AG04450 (cell line): ENCODE results near the gene VAMP5. TPM values are rescaled to one million over a fixed set of nuclear protein-coding genes. Genes with fewer than 3 reads are reported as not detected.
A peak's percentile ranks its signal among the peaks of the same experiment; 100 is the strongest.

ENCODE experiments used
- CTCF ChIA-PET: fragments of 300-600, 350-600 bp; formaldehyde crosslinking; extraction: SDS; loops from one replicate; lab custom pipeline; 2022; ENCODE audit warnings: antibody characterized with exemption, inconsistent platforms; lab: Charles Lee
- POLR2A ChIA-PET: fragments of 350-600 bp; formaldehyde crosslinking; extraction: SDS; loops from one replicate; lab custom pipeline; 2021; ENCODE audit warnings: antibody characterized with exemption, inconsistent platforms; lab: Yijun Ruan, JAX
- DNase-seq: peaks from one replicate; pipeline ENCODE4 v3.0.0-alpha.2; 2011; ENCODE audit warnings: low read depth, low spot score
- H3K27ac ChIP-seq: one replicate; pipeline ENCODE4 v1.5.1; 2012; ENCODE audit warnings: low read depth, low read length, control low read depth
- H3K27me3 ChIP-seq: one replicate; pipeline ENCODE4 v1.6.0; 2012; ENCODE audit warnings: low read length; ENCODE audit not compliant: control insufficient read depth, insufficient read depth
- H3K4me3 ChIP-seq: 2 replicates; pipeline ENCODE4 v1.5.1; 2011; ENCODE audit warnings: mild to moderate bottlenecking, low read depth, low read length, control low read depth
- H3K9me3 ChIP-seq: 2 replicates; pipeline ENCODE4 v1.5.1; 2012; ENCODE audit warnings: low read length; ENCODE audit not compliant: control insufficient read depth, insufficient read depth
- CTCF ChIP-seq: IDR thresholded peaks from 2 replicates; pipeline ENCODE4 v1.5.1; 2011; ENCODE audit warnings: low read depth, low read length, control low read depth, inconsistent platforms
- polyA plus RNA-seq: library from polyadenylated mRNA; depleted of rRNA; stranded (reverse); fragments of >200 nt; gene quantifications from 2 replicates; pipeline ENCODE4 v1.2.3, GENCODE V29; 2011

The VAMP5 gene
- polyA plus RNA-seq, 1 experiment: 100 TPM

DNA sequence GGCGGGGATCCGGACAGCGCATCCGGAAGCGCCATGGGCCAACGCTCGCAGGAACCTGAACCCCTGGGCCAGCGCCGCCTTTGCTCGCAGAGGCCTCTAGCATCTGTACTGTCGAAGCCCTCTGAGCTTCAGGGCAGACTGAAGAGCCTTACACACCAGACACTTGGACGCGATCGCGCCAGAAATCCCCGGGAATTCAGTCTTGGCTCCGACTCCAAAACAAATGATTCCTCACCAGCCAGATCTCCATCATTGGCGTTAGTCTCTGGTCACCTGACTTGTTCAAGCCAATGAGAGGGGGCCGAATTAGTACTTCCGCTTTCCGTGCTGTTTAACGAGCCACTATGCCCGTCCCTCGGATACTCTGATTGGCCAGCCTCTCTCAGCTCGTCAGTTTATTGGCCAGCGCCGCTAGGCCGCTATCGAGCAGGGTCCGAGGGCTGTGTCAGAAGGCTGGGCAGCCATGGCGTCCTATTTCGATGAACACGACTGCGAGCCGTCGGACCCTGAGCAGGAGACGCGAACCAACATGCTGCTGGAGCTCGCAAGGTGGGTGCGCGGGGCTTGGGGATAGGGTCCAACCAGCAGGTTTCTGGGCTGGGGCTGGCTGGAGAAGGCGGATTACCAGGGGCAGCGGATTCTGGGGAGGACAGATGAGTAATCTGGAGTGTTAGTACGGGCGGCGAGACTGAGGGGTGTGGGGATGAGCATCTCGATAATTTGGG, 11.2 kb downstream of the VAMP5 start, which contains the start of gene RNF181:
Gene RNF181, plus strand, starts transcription at position 445 of the 725 bp plus-strand sequence. Its CDS starts 19 bp downstream, at position 464.
- CTCF ChIA-PET: interaction anchor here (1.6 to 1.9 kb wide), 2 partner anchors 42 to 45 kb away, joined by 3 to 4 read pairs; no protein-coding TSS in a partner anchor
- DNase-seq: peak; percentile 97
- Histone ChIP-seq H3K27ac (peak within 1 kb of the TSS; percentile 92), H3K4me3 (peak within 1 kb of the TSS; percentile 99), H3K27me3 (no peaks in the 10 kb centered on the region), H3K9me3 (no peaks in the 10 kb centered on the region; the same call in 1 of the 2 replicates)
- POLR2A ChIA-PET: interaction anchor here (0.5 to 2.3 kb wide), 12 partner anchors 9 to 255 kb away, joined by 3 to 20 read pairs (median 4); partner anchors contain the start of genes C2orf68, ELMOD3, MAT2A and RETSAT
- TF ChIP-seq CTCF: no peak

DNA sequence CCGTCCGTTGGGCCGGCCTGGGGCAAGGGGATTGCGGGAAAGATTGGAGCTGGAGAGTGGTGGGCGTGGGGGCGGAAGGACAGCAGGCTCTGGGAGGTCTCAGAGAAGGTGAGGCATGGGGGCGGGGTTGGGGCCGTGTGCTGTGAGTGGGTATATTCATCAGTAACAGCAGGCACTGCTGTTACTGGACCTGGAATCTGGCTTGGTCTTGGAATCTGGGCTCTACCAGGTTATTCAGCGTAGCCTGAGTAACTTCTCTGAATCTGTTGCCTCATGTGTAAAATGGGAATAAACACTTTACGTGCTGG, 11.7 kb downstream of the VAMP5 start:
- POLR2A ChIA-PET: interaction anchor here (0.5 to 2.3 kb wide), 7 partner anchors 9 to 241 kb away, joined by 3 to 20 read pairs (median 8); partner anchors contain the start of genes C2orf68, ELMOD3, MAT2A and RETSAT
- H3K27ac ChIP-seq: peak overlapping the region; percentile 80
- no peaks in the 10 kb centered on the region for H3K27me3 ChIP-seq
- no peaks in the 10 kb centered on the region; the same call in 1 of the 2 replicates for H3K9me3 ChIP-seq
- no peak for DNase-seq
- CTCF ChIA-PET: interaction anchor here (1.6 to 1.9 kb wide), 2 partner anchors 41 to 46 kb away, joined by 3 to 4 read pairs; no protein-coding TSS in a partner anchor
- H3K4me3 ChIP-seq: peak overlapping the region; percentile 99
- no peak for TF ChIP-seq CTCF

- peak overlapping the region; percentile 99 for H3K4me3 ChIP-seq
- POLR2A ChIA-PET: interaction anchor here (2.1 to 2.3 kb wide), 2 partner anchors 9 to 58 kb away, joined by 17 to 20 read pairs; partner anchors contain the start of gene MAT2A
- H3K27ac ChIP-seq: no peak overlapping the region
- H3K27me3 ChIP-seq: no peaks in the 10 kb centered on the region
- no peak for TF ChIP-seq CTCF
- CTCF ChIA-PET: interaction anchor here (1.6 to 1.9 kb wide), 2 partner anchors 40 to 46 kb away, joined by 3 to 4 read pairs; no protein-coding TSS in a partner anchor
- no peak for DNase-seq
- no peaks in the 10 kb centered on the region; the same call in 1 of the 2 replicates for H3K9me3 ChIP-seq
Measured at GRCh38 chr2:85596486-85597143, 12.4 kb downstream of the VAMP5 start.

DNA sequence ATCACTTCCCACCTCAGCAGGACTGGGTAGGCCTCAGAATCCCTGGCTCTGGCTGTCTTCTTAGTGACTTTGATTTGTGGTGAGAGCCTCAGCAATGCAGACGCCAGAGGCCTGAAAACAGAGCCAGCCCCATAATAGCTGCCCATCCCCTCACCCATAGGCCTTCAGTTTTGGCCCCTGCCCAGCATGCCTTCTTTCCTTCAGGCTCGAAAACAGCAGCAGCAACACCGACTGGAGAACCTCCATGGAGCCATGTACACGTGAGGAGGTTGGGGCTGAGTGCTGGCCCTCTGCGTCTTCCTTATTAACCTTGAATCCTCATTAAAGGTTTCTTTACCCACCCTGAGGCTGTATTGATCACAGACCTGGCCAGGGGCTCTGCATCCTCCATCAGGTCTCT, 13.0 kb downstream of the VAMP5 start:
- no peak for DNase-seq
- CTCF ChIA-PET: no interaction called here
- no peaks in the 10 kb centered on the region for H3K27me3 ChIP-seq
- TF ChIP-seq CTCF: no peak
- no peak overlapping the region for H3K27ac ChIP-seq
- H3K9me3 ChIP-seq: no peaks in the 10 kb centered on the region; the same call in 1 of the 2 replicates
- POLR2A ChIA-PET: interaction anchor here (0.6 kb wide), 1 partner anchor 48 kb away, joined by 4 read pairs; no protein-coding TSS in a partner anchor
- H3K4me3 ChIP-seq: no peak overlapping the region
